ENCODE data around the gene OR51F2.
"Not testable (repeated sequence)": the region's sequence is repeated elsewhere in the genome, so short reads cannot be mapped to it uniquely, and the experiment has no call there.

The OR51F2 gene, protein sequence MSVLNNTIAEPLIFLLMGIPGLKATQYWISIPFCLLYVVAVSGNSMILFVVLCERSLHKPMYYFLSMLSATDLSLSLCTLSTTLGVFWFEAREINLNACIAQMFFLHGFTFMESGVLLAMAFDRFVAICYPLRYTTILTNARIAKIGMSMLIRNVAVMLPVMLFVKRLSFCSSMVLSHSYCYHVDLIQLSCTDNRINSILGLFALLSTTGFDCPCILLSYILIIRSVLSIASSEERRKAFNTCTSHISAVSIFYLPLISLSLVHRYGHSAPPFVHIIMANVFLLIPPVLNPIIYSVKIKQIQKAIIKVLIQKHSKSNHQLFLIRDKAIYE

DNA sequence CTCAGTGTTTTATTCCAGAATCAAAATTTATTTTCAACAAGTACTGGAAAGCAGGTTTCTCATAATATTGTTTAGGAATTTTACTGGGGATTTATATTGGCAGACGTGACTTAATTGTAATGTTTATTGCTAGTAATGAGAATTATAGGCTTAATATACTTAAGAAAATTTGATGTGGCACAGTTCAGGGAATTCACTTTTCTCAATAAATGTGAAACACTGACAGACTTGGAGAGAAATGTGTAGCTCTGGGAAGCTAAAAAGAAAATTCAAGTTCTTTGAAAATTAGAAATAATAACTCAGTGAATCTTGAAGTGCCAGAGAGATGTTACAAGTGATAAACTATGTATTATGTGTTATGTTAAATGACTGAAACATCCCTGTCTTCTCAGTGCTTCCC, at the start of gene OR51F2:
Gene OR51F2 (plus strand): TSS at position 301 of the 400 bp plus-strand sequence. CDS start 101 bp downstream, outside the sequence.
- DNase-seq (ENCODE audit: low read depth): no peak

DNA sequence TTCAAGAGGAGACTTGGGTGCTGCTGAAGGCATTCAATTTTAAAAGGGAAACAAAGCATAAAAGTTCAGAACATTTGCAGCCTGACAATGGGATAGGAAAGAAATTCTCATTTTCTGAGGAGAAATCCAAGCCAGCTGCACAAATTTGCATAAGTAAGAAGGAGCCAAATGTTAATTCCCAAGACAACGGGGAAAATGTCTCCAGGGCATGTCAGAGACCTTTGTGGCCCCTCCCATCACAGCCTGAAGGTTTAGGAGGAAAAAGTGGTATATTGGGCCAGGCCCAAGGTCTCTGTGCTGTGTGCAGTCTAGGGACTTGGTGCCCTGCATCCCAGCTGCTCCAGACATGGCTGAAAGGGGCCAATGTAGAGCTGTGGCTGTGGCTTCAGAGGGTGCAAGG, 38.7 kb upstream of the OR51F2 start:
- no peak for DNase-seq (ENCODE audit: low read depth)

DNA sequence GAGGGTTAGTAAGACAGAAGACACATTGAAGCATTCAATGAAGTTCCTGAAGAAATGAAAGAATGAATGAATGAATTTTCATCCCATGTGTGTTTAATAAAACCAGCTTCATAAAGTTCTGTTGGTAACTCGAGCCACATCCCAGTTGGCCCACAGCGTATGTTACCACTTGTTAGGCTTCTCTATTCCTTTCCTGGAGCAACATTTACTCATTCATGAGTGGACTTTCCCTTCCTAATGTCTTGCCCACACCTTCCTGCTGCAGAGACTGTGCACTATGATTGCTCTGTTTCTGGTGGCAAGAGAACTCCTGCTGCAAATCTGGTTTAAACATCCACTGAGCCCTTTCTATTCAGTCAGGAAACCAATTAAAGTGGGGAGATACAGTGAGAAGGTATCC, 23.9 kb upstream of the OR51F2 start:
- DNase-seq (ENCODE audit: low read depth): no peak

DNA sequence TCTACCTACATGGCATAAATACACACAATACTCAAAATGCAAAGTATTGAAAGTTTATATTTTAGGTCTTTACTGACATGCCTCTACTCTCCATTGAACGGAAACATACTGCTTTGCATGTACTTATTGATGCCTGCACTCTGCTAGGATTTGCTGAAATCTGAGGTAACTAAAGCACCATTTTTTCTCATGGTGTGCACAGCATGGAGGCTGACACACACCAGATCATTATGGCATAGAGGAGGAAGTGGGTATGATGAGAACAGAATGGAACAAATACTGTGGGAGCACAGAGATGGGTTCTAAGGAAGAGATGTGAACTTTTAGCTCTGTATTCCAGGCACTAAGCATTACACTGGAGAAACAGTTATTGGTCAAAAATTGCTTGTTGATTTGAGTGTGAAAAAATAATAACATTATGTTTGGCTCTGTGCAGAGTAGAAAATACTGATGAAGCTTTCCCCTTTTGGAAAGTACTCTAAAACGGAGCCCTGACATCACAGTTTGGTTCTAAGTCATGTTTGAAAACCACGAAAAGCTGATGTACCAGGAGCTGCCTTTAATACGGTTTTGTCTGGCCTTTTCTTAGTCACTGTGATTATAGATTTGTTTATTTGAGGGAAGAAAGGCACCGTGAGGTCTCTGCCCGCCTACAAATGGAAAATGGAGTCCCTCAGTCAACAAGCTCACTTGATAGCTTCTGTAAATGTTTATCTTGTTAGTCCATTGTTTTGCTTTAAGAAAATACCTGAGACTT, 22.5 kb upstream of the OR51F2 start:
- no peak for DNase-seq (ENCODE audit: low read depth)

DNA sequence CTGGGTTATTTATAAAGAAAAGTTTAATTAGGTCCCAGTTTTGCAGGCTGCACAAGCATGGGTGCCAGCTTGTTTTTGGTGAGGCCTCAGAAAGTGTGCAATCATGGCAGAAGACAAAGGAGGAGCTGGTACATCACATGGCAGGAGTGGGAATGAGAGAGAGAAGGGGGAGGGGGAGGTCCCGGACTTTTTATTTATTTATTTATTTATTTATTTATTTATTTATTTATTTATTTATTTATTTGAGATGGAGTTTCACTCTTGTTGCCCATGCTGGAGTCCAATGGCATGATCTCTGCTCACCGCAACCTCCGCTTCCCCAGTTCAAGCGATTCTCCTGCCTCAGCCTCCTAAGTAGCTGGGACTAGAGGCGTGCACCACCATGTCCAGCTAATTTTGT, 19.8 kb upstream of the OR51F2 start:
- not testable (repeated sequence) for DNase-seq (ENCODE audit: low read depth)

GRCh38 chr11:4804280-4804679, 16.8 kb upstream of the OR51F2 start, which contains the start of gene OR52R1:
Gene OR52R1 (minus strand): TSS chr11:4804380. CDS start chr11:4804380, 0 bp downstream.
- DNase-seq (ENCODE audit: low read depth): no peak

DNA sequence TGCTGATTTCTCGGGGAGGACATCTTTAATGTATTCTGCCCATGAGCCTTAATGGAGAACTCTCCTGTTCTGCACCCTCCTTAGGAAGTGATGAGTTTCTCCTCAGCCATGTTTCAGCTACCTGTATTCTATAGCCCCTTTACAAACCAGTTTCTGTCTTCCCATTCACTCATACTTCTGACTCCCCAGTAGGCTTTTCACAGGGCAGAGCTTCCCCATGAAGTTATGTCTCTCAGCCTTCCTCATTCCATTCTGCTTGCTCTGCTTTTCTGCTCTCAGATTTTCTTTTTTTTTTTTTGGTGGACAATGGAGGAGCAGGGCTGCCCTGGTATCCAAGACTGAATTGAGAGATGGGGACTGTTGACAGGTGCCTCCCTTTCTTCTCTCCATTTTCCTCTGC, 12.6 kb upstream of the OR51F2 start:
- no peak for DNase-seq (ENCODE audit: low read depth)

- DNase-seq (ENCODE audit: low read depth): no peak
Measured at GRCh38 chr11:4809246-4809645, 11.9 kb upstream of the OR51F2 start.

GRCh38 chr11:4825132-4825531, 4.0 kb downstream of the OR51F2 start:
- no peak for DNase-seq (ENCODE audit: low read depth)

- DNase-seq (ENCODE audit: low read depth): peak; percentile 9
Measured at GRCh38 chr11:4826425-4826824, 5.3 kb downstream of the OR51F2 start.

- no peak for DNase-seq (ENCODE audit: low read depth)
Measured at GRCh38 chr11:4830346-4830745, 9.2 kb downstream of the OR51F2 start.

GRCh38 chr11:4830909-4831308, 9.8 kb downstream of the OR51F2 start:
- no peak for DNase-seq (ENCODE audit: low read depth)

DNA sequence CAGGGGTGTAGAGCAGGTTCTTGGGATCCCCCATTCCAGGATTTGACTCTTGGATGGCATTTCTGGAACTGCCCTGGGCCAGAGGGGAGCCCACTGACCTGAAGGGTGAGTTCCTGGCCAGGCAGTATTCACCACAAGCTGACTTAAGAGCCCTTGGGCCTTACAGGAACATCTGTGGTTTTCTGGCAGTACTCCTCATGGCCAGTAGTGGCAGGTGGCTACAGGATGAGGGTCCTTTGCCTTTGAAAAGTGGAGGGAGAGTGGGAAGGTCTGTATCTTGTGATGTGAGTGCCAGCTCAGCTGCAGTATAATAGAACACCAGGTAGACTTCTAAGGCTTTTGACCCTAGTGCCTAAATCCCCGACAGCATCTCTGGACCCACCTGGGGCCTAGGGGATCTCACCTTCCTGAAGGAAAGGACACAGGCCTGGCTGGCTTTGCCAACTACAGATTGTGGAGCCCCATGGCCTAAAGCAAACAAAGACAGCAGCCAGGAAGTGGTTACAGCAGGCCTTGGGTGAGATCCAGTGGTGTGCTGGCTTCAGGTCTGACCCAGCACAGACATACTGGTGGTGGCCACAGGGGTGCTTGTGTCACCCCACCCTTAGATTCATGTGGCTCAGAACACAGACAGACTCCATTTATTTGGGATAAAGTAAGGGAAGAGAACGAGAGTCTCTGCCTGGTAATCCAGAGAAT, 18.9 kb downstream of the OR51F2 start:
- DNase-seq (ENCODE audit: low read depth): no peak

DNA sequence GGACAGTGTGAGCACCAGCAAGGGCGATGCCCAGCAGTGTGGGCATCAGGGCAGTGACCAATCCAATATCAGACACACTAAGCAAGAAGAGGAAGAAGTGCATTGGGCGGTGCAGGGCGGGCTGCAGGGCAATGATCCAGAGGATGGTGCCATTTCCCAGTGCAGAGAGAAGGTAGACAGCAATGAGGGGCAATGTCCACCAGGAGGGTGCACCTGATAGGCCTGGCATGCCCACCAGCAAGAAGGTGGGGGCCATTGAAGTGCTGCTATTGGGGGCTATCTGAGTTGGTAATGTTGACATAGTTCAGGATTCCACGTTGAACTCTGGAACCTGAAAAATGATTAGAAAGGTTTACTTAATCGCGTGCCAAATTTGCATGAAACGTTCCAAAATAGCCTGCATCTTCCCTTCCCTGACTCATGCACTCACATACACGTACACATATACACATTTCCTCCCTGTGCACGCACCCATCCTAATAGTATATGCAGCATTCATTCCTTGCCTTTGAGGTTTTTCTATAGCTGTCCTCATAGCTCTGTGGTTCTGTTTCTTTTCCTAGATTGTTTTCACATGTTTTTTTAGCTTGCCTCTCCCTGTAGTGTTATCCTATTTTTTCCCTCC, 27.9 kb downstream of the OR51F2 start, which contains the start of gene OR51S1:
Gene OR51S1 (minus strand): TSS at position 301 of the 625 bp plus-strand sequence. CDS start 0 bp downstream, at position 301.
- no peak for DNase-seq (ENCODE audit: low read depth)

- no peak for DNase-seq (ENCODE audit: low read depth)
Measured at GRCh38 chr11:4851033-4851432, 29.9 kb downstream of the OR51F2 start.

GRCh38 chr11:4854286-4854685, 33.2 kb downstream of the OR51F2 start:
- not testable (repeated sequence) for DNase-seq (ENCODE audit: low read depth)

- DNase-seq (ENCODE audit: low read depth): no peak
Measured at GRCh38 chr11:4862447-4863236, 41.5 kb downstream of the OR51F2 start.

- no peak for DNase-seq (ENCODE audit: low read depth)
Measured at GRCh38 chr11:4863876-4864275, 42.8 kb downstream of the OR51F2 start.

- DNase-seq (ENCODE audit: low read depth): no peak
Measured at GRCh38 chr11:4865855-4866254, 44.7 kb downstream of the OR51F2 start.

All from GM04503 (cell line).